Putamen (tissue), 1 donor: ENCODE data around the gene ABHD16A.
A peak's percentile ranks its signal among the peaks of the same experiment; 100 is the strongest.

Source experiments
- DNase-seq: peaks from one replicate; pipeline ENCODE4 v3.0.0-alpha.2; 2016; ENCODE audit warnings: low spot score

The ABHD16A gene

DNA sequence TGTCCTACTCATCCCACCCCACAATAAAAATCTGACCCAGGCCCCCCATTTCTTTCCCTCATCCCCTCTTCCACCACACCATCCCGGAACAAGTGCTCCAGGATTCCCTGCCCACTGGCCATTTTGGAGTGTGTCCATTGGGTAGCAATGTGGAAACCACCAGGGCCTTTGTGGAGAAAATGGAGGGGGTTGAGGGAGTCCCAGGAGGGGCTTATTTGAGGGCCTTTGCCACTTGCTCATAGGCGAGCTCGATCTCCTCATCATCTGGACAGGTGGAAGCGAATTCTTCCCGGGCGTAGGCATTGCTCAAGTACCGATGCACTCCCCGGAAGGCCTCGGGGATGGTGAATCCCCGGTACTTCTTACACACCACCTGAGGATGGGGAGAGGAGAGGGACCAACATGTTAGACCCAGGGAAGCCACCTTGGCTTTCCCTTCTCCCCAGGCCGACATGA, 27.5 kb upstream of the ABHD16A start:
- no peak for DNase-seq

DNA sequence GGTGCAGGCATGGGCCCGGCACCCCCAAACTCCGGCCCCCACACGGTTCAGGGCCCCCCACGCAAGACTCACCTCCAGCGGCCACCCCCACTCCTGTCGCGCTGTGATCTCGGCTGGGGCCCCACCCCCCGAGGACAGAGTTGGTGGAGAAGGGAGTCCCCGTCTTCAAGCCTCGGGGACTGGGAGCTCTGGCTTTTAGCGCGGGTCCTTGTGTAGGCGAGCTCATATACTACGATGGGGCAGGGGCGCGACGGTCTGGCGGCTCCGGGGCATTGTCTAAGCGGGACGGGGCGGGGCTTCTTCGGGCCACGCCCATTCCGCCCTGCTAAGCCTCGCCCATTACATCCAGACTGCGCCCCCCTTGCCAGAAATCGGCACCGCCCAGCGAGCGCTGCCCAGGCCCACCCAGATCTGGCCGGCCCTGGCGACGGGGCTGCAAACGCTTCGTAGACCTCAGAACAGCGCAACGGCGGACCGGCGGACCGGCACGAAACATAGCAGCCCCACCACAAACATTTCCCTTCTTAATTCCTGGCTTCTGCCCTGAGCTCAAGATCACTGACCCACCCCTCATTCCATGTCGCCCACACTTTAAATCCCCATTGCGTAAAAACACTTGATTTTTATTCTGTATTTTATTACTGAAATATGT, 27.0 kb upstream of the ABHD16A start:
- DNase-seq = peak; percentile 70

DNA sequence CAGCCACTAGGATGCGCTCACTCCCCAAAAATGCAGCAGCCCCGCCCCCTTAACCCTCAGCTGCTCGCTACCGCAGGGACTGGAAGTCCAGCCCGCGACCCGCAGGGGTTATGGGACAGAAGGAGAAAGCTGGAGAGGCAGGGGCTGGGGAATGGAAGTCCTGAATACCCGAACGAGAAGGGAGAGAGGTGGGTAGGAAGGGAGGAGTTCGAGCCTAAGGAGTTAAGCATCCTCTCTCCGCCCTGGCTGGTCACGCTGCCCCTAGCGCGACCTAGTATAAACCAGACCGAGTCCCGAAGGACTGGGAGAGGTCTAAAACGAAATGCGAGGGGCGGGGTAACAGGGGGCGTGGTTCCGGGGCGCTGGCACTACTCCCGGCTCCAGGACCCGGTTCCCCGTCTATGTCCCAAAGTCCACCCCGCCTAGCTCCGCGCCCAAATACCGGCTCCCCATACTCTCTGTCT, 26.4 kb upstream of the ABHD16A start:
- DNase-seq = peak; percentile 79

DNA sequence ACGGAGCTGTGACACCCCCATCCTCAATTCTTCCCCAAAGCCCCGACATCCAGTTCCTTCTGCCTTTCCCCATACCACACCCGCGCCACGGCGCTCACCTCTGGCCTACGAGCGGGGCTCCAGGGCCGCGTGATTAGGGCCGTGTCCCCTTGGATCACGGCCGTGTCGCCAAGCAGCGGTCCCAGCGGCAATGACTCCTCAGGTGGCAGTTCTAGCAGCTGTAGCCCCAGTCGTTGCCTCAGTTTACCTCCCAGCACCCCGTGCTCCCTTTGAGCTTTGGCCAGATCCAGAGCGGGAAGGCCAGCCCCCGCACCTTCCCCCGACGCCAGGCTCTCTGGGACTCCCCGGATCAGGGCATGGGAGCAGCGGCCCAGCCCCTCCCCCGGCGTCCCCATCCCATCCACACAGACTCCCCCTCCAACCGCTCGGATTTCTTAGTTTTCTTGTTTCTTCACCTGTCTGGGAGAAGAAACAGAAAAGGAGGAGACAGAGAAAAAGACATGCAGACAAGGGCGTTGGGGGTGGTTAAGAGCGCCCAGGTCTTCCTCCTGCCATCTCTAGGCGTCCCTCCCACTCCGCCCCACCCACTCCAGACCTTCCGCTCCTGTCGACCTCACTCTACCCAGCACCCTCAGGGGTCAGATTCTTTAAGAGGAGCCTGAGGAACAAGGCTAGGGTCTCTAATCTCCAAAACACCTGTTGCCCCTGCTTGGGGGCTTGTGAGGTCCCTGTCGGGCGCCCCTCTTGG, 25.8 kb upstream of the ABHD16A start, which contains the start of gene DDAH2:
DDAH2 (minus strand) TSS at position 533 of the 748 bp plus-strand sequence; CDS start at position 395, 138 bp downstream.
- no peak for DNase-seq

GRCh38 chr6:31727717-31728671, 24.9 kb upstream of the ABHD16A start:
- DNase-seq = no peak

- no peak for DNase-seq
Measured at GRCh38 chr6:31727034-31727716, 24.1 kb upstream of the ABHD16A start.

DNA sequence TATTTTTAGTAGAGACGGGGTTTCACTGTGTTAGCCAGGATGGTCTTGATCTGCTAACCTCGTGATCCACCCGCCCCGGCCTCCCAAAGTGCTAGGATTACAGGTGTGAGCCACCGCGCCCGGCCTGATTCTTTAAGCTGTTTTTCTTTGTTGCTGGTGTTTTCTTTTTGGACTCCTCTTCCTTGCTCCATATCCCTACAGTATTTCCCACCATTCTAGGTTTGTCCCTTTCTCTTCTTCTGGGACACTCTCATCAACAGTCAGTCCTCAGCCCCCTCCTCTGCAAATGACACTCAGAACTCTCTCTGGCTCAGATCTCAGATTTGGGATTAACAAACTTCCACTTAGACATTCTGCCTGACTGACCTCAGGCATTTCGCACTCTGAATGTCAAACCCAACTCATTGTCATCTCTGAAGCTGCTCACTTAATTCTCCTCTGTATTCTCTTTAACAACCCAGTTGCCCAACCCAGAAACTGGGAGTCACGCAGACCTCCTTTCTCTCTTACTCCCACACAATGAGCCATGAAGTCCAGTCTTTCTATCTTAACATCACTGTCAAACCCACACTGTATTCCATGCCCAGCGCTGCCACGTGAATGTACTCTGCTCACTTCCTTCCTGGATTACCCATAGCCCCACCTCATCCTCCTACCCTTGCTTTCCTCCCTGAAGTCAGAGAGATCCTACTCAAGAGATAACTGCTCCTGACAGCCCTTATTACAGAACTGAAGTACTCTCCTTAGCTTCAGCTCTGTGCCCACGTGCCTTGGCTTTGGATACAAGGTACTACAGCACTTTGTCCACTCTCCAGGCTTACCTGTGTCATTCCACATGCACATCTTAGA, 22.6 kb upstream of the ABHD16A start:
- DNase-seq = no peak

DNA sequence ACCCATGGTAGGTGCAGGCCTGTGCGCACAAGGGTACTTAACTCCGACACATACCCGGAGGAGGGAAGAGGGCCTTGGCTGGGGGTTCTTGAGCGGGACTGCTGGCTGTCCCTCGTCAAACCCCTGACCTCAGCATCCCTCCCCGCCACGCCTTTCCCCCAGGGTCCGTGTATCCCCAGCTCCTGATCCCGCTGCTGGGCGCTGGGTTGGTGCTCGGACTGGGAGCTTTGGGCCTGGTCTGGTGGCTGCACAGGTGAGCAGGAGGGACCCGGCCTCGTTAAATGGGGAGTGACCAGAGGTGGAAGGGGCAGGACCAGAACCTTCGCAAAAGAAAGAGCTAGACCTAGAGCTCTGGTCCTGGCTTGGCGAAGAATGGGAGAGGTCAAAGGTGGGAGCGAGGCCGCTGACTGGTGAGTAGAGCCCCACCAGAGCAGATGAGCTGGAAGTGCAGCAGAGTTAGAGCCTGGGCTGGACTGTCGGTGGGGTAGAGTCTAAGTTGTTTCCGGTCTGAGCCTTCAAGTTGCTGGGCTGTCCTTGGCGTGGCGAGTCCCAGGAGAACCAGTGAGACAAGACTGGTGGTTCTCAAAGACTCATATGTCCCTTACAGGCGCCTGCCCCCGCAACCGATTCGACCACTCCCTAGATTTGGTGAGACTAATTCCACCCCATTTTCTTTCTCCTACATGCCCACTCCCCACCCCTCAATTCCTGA, 21.0 kb upstream of the ABHD16A start:
- no peak for DNase-seq

- DNase-seq = no peak
Measured at GRCh38 chr6:31723245-31723979, 20.3 kb upstream of the ABHD16A start, which contains the start of gene MPIG6B. Gene MPIG6B (plus strand): TSS chr6:31723373. CDS start chr6:31723384, 11 bp downstream.

- DNase-seq = no peak
Measured at GRCh38 chr6:31722173-31722572, 19.0 kb upstream of the ABHD16A start.

DNA sequence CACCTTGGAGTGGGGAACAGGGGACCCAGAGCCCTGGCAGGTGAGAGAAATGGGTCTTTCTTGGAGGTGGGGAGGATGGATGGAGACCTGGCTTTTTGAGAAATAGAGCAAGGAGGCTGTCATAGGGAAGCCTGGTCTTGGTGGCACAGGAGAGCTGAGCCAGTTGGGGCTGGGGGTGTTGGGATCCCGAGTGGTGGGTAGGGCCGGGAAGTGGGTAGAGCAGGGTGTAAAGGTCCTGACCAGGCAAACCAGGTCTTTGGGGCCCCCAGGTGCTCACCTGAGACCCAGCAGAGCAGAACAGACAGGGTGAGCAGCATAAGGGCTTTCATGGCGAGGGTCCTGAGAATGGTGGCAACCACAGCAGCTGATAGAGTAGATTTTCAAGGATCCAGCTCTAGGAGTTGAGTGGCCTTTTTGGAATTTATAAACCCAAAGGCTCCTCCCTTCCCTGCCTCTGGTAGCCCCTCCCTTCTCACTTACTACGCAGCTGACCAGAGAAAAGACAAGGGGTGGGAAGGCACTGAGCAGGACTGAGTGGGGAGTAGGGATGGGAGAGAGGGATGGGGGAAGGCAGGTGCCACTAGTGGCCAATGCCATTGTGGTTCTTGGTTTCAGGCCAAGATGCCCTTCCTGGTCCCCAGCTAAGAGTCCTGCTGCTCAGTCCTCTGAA, 18.4 kb upstream of the ABHD16A start, which contains the start of gene LY6G6C:
LY6G6C (minus strand) TSS at position 396 of the 670 bp plus-strand sequence; CDS start at position 329, 67 bp downstream.
- no peak for DNase-seq

- no peak for DNase-seq
Measured at GRCh38 chr6:31720196-31720770, 17.2 kb upstream of the ABHD16A start.

DNA sequence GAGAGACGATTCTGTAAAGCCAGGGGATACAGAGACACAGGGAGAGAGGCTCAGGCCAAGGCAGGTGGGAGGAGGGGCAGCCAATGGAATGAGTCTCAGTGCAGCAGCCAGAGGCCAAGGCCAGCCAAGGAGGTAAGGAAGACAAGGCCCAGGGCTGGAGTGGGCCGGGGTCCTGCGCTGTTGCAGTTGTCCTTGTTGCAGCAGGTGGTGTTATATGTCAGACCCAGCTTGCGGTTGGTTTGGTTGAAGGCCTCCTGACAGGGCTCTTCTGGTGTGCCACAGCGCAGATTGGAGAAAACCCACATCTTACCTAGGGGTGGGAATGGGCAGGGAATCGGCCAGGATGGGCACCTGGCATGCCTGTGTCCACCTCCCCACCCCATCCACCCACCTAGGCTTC, 15.9 kb upstream of the ABHD16A start:
- DNase-seq = no peak

DNA sequence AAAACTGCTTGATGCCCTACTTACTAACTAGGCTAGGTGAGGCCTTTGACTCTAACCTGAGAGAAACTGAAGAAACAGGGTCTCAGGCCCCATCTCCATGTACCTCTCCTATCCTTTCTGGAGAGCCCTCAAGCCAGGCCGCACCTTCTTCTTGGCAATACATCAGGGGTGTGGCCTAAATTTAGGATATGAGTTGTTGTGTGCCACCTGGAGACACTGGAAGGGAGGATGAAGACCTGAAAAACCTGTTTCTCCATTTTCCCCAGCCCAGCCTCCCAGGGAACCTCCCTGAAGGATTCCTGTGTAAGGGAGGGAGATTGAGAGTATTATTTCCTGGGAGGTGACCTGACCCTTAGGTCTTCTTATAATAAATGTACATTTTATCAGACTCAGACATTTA, 15.1 kb upstream of the ABHD16A start:
- no peak for DNase-seq

- no peak for DNase-seq
Measured at GRCh38 chr6:31717499-31718222, 14.5 kb upstream of the ABHD16A start.

DNA sequence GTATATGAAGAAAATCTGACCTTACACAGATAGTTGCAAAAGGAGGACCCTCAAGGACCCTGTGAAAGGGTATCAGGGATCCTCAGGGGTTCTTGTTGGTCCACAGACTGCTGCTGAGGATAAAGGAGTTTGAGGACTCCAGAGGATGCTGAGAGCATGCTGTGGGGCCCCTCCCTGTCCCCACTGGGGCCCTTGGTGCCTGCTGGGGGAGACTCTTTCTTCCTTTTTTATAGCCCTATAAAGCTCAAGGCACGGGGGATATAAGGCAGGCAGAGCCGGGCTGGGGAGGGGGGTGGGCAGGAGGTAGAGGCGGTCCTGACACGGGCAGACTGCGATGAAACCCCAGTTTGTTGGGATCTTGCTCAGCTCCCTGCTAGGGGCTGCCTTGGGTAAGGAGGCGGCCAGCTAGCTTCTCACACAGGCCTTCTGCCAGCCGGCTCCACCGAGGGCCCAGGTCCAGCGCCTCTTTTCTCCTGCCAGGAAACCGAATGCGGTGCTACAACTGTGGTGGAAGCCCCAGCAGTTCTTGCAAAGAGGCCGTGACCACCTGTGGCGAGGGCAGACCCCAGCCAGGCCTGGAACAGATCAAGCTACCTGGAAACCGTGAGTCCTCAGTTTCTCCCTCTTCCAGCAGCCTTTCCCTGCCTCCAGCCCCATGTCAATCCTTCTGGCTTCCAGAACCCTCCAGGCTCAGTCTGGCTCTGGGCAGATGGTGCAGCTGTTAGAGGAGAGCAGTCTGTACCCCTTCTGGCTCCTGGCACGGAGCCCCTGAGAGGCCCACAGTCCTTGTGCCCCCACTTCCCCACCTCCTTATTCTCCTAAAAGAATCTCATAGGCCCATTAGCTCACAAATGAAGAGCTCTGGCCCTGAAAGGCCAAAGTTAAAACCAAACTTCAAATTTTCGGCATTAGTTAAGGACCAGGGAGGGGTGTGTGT, 12.2 kb upstream of the ABHD16A start, which contains the start of gene LY6G6D:
LY6G6D (plus strand) TSS at position 327 of the 937 bp plus-strand sequence; CDS start at position 335, 8 bp downstream.
- DNase-seq = no peak
